Measurements from ENCODE around the gene FAR2. TPM values are rescaled to one million over a fixed set of nuclear protein-coding genes. Genes with fewer than 3 reads are reported as not detected.
A peak's percentile ranks its signal among the peaks of the same experiment; 100 is the strongest.
"Not testable (repeated sequence)": the region's sequence is repeated elsewhere in the genome, so short reads cannot be mapped to it uniquely, and the experiment has no call there.

The FAR2 gene
- total and polyA plus RNA-seq, 12 donors = 1.4 to 6.7 (median 2.6) TPM

GRCh38 chr12:29376118-29376517 lies 227.0 kb downstream of the FAR2 start:
- DNase-seq (no peak), ATAC-seq (no peak)
- intact Hi-C loops (cut with DNase I) = no loop called here
- Histone ChIP-seq H3K9me3 (no peaks in the 10 kb centered on the region), H3K27ac (no peak overlapping the region), H3K36me3 (peaks cover 0 to 18% (median 3%) of the 10 kb centered on the region in 9 donors), H3K27me3 (no peaks in the 10 kb centered on the region), H3K4me3 (no peak overlapping the region), H3K4me1 (peaks cover 0 to 20% (median 15%) of the 10 kb centered on the region in 9 donors)
- TF ChIP-seq, protein P1, sequence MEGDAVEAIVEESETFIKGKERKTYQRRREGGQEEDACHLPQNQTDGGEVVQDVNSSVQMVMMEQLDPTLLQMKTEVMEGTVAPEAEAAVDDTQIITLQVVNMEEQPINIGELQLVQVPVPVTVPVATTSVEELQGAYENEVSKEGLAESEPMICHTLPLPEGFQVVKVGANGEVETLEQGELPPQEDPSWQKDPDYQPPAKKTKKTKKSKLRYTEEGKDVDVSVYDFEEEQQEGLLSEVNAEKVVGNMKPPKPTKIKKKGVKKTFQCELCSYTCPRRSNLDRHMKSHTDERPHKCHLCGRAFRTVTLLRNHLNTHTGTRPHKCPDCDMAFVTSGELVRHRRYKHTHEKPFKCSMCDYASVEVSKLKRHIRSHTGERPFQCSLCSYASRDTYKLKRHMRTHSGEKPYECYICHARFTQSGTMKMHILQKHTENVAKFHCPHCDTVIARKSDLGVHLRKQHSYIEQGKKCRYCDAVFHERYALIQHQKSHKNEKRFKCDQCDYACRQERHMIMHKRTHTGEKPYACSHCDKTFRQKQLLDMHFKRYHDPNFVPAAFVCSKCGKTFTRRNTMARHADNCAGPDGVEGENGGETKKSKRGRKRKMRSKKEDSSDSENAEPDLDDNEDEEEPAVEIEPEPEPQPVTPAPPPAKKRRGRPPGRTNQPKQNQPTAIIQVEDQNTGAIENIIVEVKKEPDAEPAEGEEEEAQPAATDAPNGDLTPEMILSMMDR (IDR thresholded peaks at IDR 0.05) = no peak
- WGBS, 2 donors = 99% methylated on average over 2 of the region's 2 CpGs

DNA sequence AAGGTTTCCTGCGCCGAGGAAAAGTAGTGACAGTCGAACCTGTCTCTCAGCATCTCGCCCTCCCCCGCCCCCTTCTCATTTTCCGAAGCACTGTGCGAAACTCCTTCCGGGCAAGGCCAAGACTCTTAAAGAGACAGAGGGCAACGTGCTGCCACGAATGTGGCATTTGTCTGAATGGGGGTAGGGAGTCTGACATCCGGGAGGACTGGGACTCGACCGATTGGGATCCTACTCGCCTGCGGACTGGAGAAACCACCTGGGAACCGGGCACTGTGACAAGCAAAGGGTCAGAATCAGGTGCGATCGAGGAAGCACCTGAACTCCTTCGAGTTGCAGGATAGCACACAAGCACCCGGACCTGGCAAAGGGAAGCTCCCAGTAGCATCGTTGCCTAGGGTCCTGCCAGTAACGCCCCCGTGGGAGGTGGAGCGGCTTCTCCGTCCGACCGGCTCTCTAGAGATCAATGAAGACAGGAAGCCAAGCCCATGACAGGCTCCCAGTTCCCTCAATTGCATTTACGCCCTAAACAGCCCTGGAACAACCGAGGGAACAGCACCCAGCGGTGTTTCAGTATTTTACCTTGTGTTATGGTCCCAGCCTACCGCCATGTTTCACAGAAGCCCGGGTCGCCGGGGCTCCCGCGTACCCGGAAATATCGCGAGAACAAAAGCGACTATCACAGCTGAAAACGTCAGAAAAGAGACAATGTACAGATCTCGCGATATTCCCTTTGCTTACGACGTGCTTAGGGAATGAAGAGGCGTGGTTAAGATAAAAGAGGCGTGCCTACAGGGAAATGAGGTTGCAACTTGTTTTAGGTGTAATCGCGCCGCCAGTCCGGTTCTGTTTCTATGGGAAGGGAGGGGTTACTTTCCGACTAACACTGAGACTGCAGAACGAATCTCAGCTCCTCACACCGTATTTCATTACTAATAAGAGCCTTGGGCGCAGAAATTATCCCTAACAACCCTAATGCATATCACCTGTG lies 231.8 kb downstream of the FAR2 start, which contains the start of gene ERGIC2:
TSS of gene ERGIC2 (minus strand) at position 637 of the 988 bp plus-strand sequence. CDS start 9,539 bp downstream, outside the sequence.
- peak within 1 kb of the TSS; percentile 47 to 91 (median 86) for H3K27ac ChIP-seq
- no peaks in the 10 kb centered on the region for H3K27me3 ChIP-seq
- no peaks in the 10 kb centered on the region for H3K9me3 ChIP-seq
- DNase-seq (peak; percentile 84 to 96), ATAC-seq (peak; percentile 97 to 99 (median 98))
- intact Hi-C loops (cut with DNase I) = no loop called here
- peaks cover 0 to 14% (median 0%) of the 10 kb centered on the region in 9 donors for H3K36me3 ChIP-seq
- 0% methylated on average over 55 of the region's 55 CpGs for WGBS, 2 donors
- peak within 1 kb of the TSS; percentile 58 to 97 (median 87) for H3K4me3 ChIP-seq
- peaks cover 0 to 19% (median 14%) of the 10 kb centered on the region in 9 donors for H3K4me1 ChIP-seq
- TF ChIP-seq, protein P1 (IDR thresholded peaks at IDR 0.05) = no peak

DNA sequence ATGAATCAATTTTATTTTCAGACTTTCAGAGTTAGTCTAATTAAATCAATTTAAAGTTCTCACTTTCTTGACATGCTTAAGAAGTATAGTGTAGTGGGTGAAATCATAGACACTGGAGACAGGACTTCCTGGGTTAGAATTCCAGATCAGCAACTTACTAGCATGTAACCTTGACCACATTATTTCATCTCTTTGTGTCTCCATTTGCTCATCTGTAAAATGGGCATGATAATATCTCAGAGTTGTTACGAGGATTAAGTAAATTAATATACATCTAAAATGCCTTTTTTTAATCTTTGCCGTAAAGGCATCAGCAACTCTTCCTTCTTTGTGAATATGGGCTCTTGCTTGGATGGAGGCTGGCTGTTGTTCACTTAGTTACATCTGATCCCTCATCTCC lies 233.2 kb downstream of the FAR2 start:
- Histone ChIP-seq H3K4me3 (no peak overlapping the region), H3K27me3 (no peaks in the 10 kb centered on the region), H3K36me3 (peaks cover 0 to 11% (median 0%) of the 10 kb centered on the region in 9 donors), H3K9me3 (no peaks in the 10 kb centered on the region), H3K27ac (no peak overlapping the region), H3K4me1 (peaks cover 0 to 19% (median 14%) of the 10 kb centered on the region in 9 donors)
- WGBS, 2 donors = 98 to 100% methylated on average over 2 of the region's 2 CpGs
- TF ChIP-seq, protein P1 (IDR thresholded peaks at IDR 0.05) = no peak
- ATAC-seq (no peak), DNase-seq (no peak)
- intact Hi-C loops (cut with DNase I) = no loop called here

- intact Hi-C loops (cut with DNase I); H3K9me3 ChIP-seq; H3K4me1 ChIP-seq; DNase-seq; H3K36me3 ChIP-seq; H3K27me3 ChIP-seq; H3K27ac ChIP-seq; H3K4me3 ChIP-seq; ATAC-seq: not testable (repeated sequence)
- 95 to 96% methylated on average over 17 of the region's 17 CpGs for WGBS, 2 donors
These were observed 236.1 kb downstream of the FAR2 start for GRCh38 chr12:29385194-29385593.

Other genes starting within 250 kb of the FAR2 start
- 10 to 100 TPM; 66.3 to 97.2 (median 85.0) TPM for gene ERGIC2, start 231.9 kb downstream of the FAR2 start, total RNA-seq
- gene ERGIC2, start 231.9 kb downstream of the FAR2 start, polyA plus RNA-seq = 10 to 100 TPM; 50.0 to 94.4 TPM